Forelimb muscle (tissue), 1 donor: Measurements from ENCODE around the gene COL23A1. TPM values are rescaled to one million over a fixed set of nuclear protein-coding genes. Genes with fewer than 3 reads are reported as not detected.
"Not testable (repeated sequence)": the region's sequence is repeated elsewhere in the genome, so short reads cannot be mapped to it uniquely, and the experiment has no call there.

Source experiments
- DNase-seq: peaks from one replicate; pipeline ENCODE4 v3.0.0-alpha.2; 2013; ENCODE audit warnings: low read depth
- polyA plus RNA-seq: library from polyadenylated mRNA; unstranded; fragments of 120-200 nt; gene quantifications from one replicate; pipeline ENCODE4 v1.2.1, GENCODE V29; 2013; ENCODE audit not compliant: insufficient read length

Gene COL23A1
- polyA plus RNA-seq, 1 donor = 10.1 TPM

- no peak for DNase-seq
Measured at GRCh38 chr5:178199581-178200434, 390.4 kb downstream of the COL23A1 start.

- DNase-seq = no peak
Measured at GRCh38 chr5:178198706-178199105, 391.5 kb downstream of the COL23A1 start.

- DNase-seq = not testable (repeated sequence)
Measured at GRCh38 chr5:178198151-178198550, 392.0 kb downstream of the COL23A1 start.

GRCh38 chr5:178196986-178197385 is 393.2 kb downstream of the COL23A1 start:
- no peak for DNase-seq

GRCh38 chr5:178196281-178196812 is 393.8 kb downstream of the COL23A1 start:
- DNase-seq = no peak

GRCh38 chr5:178194026-178194425 is 396.2 kb downstream of the COL23A1 start:
- no peak for DNase-seq

GRCh38 chr5:178193251-178193809 is 396.9 kb downstream of the COL23A1 start:
- DNase-seq = no peak

GRCh38 chr5:178192787-178193186 is 397.4 kb downstream of the COL23A1 start:
- no peak for DNase-seq

GRCh38 chr5:178192244-178192643 is 397.9 kb downstream of the COL23A1 start:
- no peak for DNase-seq

GRCh38 chr5:178191661-178192060 is 398.5 kb downstream of the COL23A1 start:
- DNase-seq = no peak

GRCh38 chr5:178189433-178189832 is 400.8 kb downstream of the COL23A1 start:
- DNase-seq = no peak

Other genes with a start within 250 kb of the COL23A1 start
- 37.7 TPM for gene CLK4, start 36.7 kb upstream of the COL23A1 start, polyA plus RNA-seq
- 9.8 TPM for gene ZNF354A, start 140.3 kb upstream of the COL23A1 start, polyA plus RNA-seq